ENCODE data around the gene SPOP. TPM values are rescaled to one million over a fixed set of nuclear protein-coding genes. Genes with fewer than 3 reads are reported as not detected.
A peak's percentile ranks its signal among the peaks of the same experiment; 100 is the strongest.

The SPOP gene
- total RNA-seq, 1 experiment from 2014 or later: 16.1 TPM

DNA sequence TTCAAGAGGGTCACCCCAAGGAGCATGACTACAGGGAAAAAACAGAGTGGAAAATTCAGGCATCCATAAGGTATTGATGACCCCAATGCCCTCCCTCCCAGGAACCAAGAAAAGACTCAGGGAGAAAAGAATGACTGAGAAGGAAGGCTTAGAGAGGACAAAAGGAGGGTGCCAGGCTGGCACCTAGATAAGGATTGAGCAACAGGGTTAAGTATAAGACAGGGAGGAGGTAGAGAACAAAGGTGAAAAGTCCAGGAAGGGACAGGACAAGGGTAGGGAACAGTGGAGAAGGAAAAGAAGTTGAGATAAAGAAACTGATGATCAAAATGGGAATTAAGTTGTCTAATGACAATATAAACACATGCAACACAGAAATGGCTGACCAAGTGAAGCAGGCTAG lies 27.4 kb upstream of the SPOP start:
- H3K4me3 ChIP-seq (ENCODE audit: insufficient read depth, low read depth, low read length): no peak overlapping the region
- H3K36me3 ChIP-seq (replicated peaks; ENCODE audit: control insufficient read depth, insufficient read depth, low read length): peaks cover 29% of the 10 kb centered on the region
- no peaks in the 10 kb centered on the region for H3K27me3 ChIP-seq (ENCODE audit: control insufficient read depth, insufficient read depth, low read length)
- no peak for DNase-seq

DNA sequence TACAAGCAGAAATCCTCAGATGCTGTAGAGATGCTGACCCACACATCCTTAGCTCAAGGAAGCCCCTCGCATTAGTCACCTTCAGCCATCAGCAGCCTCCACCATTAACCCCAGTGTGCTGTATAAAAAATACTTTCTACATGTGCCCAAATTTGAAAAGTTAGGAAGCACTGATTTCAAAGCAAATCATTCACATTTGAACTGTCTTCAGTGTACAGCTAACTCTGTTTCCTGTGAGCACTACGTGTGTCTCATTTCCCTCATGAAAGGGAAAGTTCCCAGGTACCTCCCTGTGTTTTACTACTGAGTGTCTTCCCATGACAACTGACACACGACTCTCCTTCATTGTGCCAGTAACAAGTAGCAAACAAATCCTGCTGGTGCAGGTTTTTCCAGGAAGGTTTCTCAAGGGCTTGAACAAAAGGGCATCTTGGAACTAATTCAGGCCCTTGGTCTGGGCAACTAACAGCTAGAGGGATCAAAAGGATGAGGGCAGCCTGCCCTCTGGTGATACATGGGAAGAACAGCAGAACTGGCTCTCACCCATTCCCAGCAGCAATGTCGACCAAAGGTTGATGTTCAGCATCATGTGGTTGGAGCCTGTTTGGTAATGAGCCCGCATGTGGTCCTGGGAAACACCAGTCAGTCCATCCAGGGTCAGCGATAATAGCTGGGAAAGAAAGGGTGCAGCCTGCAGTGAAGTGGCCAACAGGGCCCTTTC lies 25.8 kb upstream of the SPOP start:
- peaks cover 29% of the 10 kb centered on the region for H3K36me3 ChIP-seq (replicated peaks; ENCODE audit: control insufficient read depth, insufficient read depth, low read length)
- H3K4me3 ChIP-seq (ENCODE audit: insufficient read depth, low read depth, low read length): no peak overlapping the region
- DNase-seq: peak; percentile 63
- H3K27me3 ChIP-seq (ENCODE audit: control insufficient read depth, insufficient read depth, low read length): no peaks in the 10 kb centered on the region

DNA sequence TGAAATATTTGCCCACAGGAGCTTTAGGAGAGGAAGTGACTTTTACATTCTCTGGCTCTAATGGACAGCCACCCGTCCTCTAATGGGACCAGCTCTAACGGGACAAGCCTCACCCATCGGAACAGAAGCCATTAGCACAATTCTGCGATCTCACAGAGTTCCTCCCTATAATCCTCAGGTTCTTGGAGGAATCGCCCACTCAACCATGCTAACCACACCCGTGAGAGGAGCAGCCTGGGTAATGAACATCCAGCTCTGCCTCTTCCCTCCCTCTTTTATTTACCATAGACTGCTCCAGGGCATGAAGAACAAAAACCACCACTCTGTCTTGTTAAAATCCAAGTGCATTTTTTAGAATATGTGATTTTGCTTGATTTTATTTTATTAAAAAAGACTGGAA lies 23.1 kb upstream of the SPOP start:
- no peak for DNase-seq
- Histone ChIP-seq H3K36me3 (replicated peaks; ENCODE audit: control insufficient read depth, insufficient read depth, low read length) (peaks cover 29% of the 10 kb centered on the region), H3K4me3 (ENCODE audit: insufficient read depth, low read depth, low read length) (no peak overlapping the region), H3K27me3 (ENCODE audit: control insufficient read depth, insufficient read depth, low read length) (no peaks in the 10 kb centered on the region)

DNA sequence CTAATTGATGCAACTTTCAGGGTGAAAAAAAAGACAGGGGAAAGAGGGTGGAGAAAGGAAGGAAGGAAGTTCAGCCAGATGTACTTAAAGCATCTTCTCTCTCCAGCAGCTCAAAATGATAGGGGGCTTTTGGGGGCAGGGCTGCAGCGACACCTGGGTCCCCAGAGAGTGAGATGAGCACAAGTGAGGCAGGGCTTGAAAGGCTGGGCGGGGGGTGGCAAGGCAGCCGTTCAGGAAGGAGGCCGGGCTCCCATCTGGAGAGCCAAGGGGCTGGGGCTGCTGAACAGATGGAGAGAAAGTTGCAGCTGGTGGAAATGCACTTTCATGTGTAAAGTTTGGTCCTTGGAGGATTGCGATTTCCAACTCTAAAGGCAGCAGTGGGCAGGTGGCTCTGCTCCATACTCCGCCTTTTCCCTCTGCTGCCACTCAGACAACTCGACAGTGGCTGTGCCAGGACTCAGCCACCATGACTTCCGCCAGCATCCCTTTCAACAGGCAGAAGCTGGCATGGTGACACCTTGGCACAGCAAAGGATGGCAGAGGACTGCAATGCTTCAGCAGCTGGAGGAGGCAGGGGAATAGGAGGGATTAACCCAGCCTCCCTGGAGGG lies 22.2 kb upstream of the SPOP start:
- Histone ChIP-seq H3K36me3 (replicated peaks; ENCODE audit: control insufficient read depth, insufficient read depth, low read length) (peaks cover 26% of the 10 kb centered on the region), H3K27me3 (ENCODE audit: control insufficient read depth, insufficient read depth, low read length) (no peaks in the 10 kb centered on the region), H3K4me3 (ENCODE audit: insufficient read depth, low read depth, low read length) (no peak overlapping the region)
- no peak for DNase-seq

DNA sequence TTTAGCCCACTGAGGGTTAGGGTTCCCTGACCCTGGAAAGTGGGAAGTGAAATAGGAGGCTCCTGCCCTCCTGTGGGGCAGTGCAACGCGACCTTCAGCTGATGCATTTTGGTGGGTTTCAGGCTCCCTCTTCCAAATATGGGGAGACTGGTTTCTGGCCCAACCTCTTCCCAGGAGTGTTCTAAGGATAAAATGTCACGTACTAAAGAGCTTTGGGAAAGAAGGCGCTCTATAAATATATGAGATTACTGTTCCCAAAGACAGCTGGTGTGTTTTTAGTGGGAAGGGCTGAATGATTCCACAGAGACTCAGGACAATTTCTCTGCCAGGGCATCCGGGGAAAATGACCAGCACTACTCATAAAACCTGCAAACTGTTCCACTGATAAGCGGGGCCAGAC lies 20.1 kb upstream of the SPOP start:
- Histone ChIP-seq H3K36me3 (replicated peaks; ENCODE audit: control insufficient read depth, insufficient read depth, low read length) (peaks cover 11% of the 10 kb centered on the region), H3K4me3 (ENCODE audit: insufficient read depth, low read depth, low read length) (no peak overlapping the region), H3K27me3 (ENCODE audit: control insufficient read depth, insufficient read depth, low read length) (no peaks in the 10 kb centered on the region)
- no peak for DNase-seq

DNA sequence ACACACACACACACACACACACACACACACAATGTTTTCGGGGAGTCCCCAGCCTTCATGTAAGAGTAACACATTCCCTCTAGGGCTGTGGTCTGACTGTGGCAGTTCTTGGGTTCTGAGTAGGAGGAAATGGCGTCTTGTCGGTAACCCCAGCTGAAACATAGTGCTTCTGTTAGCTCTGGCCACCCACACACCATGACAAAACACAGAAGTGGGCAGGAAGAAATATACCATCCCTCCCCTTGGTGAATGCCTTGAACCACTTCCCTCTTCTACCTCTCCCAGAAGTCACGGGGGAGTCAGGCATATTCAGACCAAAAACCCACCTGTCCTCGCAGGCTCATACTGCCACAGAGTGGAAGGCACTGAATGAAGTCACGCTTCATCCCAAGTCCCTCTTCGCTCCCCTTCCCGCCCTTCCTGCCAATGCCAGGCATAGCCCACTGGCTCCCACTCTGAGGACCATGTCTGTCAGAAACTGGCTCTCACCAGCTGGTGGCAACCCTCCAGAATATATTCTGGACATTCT lies 18.4 kb upstream of the SPOP start:
- no peak for DNase-seq
- Histone ChIP-seq H3K27me3 (ENCODE audit: control insufficient read depth, insufficient read depth, low read length) (no peaks in the 10 kb centered on the region), H3K4me3 (ENCODE audit: insufficient read depth, low read depth, low read length) (no peak overlapping the region), H3K36me3 (replicated peaks; ENCODE audit: control insufficient read depth, insufficient read depth, low read length) (no peaks in the 10 kb centered on the region; the same call in 1 of the 2 replicates)

DNA sequence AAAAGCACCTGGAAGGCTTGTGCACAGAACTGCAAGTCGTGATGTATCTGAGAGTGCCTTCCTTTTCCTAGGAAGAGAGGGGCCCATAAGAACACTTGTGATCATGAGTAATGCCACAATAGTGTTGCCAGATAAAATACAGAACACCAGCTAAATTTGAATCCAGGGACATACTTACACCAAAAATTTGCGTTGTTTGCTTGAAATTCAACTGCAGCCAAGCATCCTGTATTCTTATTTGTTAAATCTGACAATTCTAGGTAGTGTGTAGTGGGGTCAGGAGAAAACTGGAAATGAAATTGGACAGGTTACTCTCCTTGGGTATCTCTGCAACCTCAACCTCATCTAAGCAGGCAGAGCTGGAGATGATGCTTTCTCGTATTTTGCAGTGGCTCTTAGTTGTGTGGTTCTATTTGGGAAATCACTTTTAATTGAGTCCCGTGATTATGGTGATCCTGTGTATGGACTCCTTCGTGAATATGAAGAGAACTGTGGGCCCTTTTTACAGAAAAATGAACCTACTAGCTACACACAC lies 17.9 kb upstream of the SPOP start:
- no peaks in the 10 kb centered on the region; the same call in 1 of the 2 replicates for H3K36me3 ChIP-seq (replicated peaks; ENCODE audit: control insufficient read depth, insufficient read depth, low read length)
- H3K4me3 ChIP-seq (ENCODE audit: insufficient read depth, low read depth, low read length): no peak overlapping the region
- no peaks in the 10 kb centered on the region for H3K27me3 ChIP-seq (ENCODE audit: control insufficient read depth, insufficient read depth, low read length)
- DNase-seq: no peak

DNA sequence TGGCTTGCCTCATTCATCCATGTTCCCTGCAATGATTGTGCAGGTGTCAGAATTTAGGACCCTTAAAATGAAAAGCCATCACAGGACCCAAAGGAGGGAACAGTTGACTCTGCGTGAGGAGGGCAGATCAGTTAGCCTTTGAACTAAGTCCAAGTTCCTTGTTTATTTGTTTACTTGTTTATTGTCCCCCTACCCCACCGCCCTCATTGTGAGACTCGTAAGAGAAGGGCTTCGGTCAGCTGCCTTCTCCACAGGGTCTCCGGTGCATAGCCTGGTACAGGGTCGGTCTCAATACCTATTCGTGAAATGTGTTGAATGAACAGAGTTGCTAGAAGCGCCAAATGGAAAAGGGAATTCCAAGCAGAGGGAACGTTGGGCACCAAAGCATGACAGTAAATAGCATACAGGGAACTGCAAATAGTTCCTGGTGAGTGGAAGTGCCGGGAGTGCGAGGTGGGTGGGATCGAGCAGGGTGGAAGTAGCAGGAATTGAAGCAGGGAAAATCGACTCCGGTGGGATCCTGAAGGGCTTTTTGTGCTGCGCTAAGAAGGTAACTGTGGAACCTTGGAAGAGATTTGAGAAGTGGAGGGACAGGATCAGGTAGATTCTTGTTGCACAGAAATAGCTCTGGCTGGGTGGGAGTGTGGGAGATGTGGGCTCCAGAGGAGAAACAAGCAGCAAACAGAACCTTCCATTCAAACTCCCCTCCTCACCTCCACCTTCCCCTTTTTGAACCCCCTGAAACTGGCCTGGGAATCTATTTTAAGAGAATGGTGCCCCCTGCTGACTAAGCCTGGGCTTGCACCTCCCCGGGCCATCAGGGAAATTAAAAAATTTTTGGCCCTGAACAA lies 17.2 kb upstream of the SPOP start:
- peak; percentile 84 for DNase-seq
- H3K4me3 ChIP-seq (ENCODE audit: insufficient read depth, low read depth, low read length): peak overlapping the region; percentile 4; the same call in 1 of the 2 replicates

DNA sequence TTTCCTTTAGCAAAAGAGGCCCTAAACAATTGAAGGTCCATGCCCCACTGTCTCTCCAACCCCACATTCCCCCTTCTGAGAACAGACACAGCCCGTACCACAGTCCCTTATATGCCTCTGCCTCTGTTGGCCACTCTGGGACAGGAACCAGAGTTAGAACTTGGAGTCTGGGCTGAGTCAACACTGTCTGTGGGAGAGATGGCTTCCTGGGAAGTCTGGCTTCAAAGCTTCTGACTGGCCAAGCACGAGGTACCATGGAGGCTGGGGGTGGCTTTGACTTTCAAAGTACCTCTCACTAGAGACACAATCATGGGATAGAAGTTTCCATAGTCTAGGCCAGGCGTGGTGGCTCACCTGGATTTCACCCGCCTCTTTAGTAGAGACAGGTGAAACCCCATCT lies 14.9 kb upstream of the SPOP start:
- no peak overlapping the region for H3K4me3 ChIP-seq (ENCODE audit: insufficient read depth, low read depth, low read length)
- no peak for DNase-seq
- H3K27me3 ChIP-seq (ENCODE audit: control insufficient read depth, insufficient read depth, low read length): no peaks in the 10 kb centered on the region
- H3K36me3 ChIP-seq (replicated peaks; ENCODE audit: control insufficient read depth, insufficient read depth, low read length): no peaks in the 10 kb centered on the region

More for the DNA sequence above, 17.2 kb upstream of the SPOP start:
- Histone ChIP-seq H3K27me3 (ENCODE audit: control insufficient read depth, insufficient read depth, low read length) (no peaks in the 10 kb centered on the region), H3K36me3 (replicated peaks; ENCODE audit: control insufficient read depth, insufficient read depth, low read length) (no peaks in the 10 kb centered on the region; the same call in 1 of the 2 replicates)

DNA sequence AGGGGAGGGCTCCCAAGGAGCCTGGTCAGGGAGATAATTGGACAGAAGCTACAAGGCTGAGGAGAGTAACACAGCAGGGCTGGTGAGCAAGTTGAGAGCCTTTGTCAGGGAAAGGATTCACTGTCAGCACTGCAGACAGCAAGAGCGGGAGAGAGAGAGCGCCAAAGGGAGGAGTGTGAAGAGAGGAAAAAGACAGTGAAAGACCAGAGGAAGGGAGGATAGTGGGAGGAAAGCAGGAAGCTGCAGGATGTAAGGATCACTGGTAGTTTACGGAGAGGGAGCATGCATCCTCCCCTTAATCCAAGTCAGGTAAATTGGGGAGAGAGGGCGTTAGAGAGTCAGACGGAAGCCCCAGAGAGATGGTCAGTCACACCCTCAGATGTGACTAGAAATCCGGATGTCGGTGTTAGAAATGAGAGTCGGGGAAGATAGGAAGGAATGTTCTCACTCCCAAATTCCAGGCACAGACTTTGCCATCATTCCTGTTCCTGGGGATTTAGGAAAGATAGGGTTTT lies 13.8 kb upstream of the SPOP start:
- Histone ChIP-seq H3K4me3 (ENCODE audit: insufficient read depth, low read depth, low read length) (no peak overlapping the region), H3K27me3 (ENCODE audit: control insufficient read depth, insufficient read depth, low read length) (no peaks in the 10 kb centered on the region), H3K36me3 (replicated peaks; ENCODE audit: control insufficient read depth, insufficient read depth, low read length) (no peaks in the 10 kb centered on the region)
- peak; percentile 78 for DNase-seq

DNA sequence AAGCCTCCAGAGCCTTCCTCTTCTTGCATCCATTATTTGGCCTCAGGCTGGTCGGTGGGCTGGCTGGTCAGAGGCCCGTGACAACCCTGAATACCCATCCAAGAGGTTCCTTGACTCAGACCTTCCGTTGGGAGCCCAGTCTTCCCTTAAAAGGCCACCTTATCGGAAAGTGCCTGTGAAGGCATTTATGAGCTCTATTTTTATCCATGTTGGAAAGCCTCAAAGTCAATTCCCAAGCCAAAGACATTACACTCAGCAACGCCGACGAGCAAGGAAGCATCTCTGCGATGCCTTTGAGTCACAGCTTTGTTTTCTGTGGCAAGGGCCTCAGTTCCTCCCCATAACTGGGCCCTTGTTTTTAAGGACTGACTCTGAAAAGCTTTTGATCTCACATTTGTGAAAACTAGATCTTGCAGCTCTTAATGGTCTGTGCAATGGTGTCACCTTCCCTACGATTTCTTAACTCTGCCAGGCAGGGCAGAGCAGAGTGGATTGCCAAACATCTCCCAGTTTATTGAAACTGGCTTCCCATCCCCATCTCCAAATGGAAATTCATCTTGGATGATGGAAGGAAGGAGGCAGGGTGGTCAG lies 13.3 kb upstream of the SPOP start:
- H3K27me3 ChIP-seq (ENCODE audit: control insufficient read depth, insufficient read depth, low read length): no peaks in the 10 kb centered on the region
- H3K36me3 ChIP-seq (replicated peaks; ENCODE audit: control insufficient read depth, insufficient read depth, low read length): no peaks in the 10 kb centered on the region
- no peak overlapping the region for H3K4me3 ChIP-seq (ENCODE audit: insufficient read depth, low read depth, low read length)
- DNase-seq: no peak

DNA sequence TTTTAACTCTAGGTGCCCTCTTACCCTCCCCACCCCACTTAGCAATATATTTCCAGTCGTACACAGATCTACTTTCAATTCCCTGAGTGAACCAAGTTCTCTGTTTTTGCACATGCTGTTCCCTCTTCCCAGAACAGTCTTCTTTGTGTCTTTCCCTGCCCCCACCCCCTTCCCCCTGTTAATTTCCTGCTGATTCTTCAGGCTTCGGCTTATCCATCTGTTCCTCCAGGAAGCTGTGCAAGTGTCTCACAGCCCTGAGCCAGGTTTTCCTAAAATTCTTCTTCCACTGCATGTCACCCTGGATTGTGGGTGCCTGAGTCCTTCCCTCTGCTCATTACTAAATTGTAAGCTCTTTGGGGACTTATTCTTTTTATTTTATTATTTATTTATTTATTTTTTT lies 12.4 kb upstream of the SPOP start:
- no peak for DNase-seq
- no peaks in the 10 kb centered on the region for H3K36me3 ChIP-seq (replicated peaks; ENCODE audit: control insufficient read depth, insufficient read depth, low read length)
- H3K4me3 ChIP-seq (ENCODE audit: insufficient read depth, low read depth, low read length): no peak overlapping the region
- no peaks in the 10 kb centered on the region for H3K27me3 ChIP-seq (ENCODE audit: control insufficient read depth, insufficient read depth, low read length)

DNA sequence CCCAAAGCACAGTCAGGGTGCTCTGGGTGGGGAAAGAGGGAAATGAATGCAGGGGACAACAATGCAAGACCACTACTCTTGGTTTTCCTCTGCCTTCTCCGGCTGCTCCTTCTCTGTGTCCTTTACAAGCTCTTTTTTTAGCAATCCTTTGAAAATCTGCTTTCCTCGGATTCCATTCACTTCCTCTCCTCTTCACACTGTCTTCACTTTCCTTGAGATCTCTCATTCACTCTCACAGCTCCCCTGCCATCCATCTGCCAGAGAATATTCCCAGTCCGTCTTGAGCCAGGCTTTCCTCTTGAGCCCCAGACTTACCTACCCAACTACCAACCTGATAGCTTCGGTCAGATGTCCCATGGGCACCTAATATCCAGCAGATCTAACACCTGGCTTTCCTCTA lies 11.0 kb upstream of the SPOP start:
- no peak for DNase-seq
- H3K27me3 ChIP-seq (ENCODE audit: control insufficient read depth, insufficient read depth, low read length): no peaks in the 10 kb centered on the region

DNA sequence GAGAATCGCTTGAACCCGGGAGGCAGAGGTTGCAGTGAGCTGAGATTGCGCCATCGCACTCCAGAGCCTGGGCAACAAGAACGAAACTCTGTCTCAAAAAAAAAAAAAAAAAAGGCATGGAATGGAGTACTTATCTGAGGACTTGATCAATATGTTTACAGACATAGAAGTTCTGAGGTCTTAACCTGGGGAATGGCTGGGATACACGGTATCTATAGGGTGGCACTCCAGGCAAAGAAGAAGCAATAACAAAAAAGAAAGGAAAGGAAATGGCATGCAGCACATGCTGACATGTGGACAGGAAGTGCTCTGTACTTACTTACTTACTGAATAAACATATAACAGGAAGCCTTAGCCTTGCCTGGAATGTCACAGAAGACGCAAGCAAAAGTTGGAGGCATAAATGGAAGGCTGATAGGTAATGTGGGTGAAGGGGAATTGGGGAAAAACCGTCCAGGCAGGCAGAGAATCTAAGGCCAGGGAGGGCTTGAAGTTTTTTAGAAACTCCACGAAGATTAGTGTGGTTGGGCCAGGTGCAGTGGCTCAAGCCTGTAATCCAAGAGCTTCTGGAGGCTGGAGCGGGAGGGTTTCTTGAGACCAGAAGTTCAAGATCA lies 10.1 kb upstream of the SPOP start:
- DNase-seq: no peak
- no peak overlapping the region for H3K4me3 ChIP-seq (ENCODE audit: insufficient read depth, low read depth, low read length)
- no peaks in the 10 kb centered on the region for H3K36me3 ChIP-seq (replicated peaks; ENCODE audit: control insufficient read depth, insufficient read depth, low read length)
- H3K27me3 ChIP-seq (ENCODE audit: control insufficient read depth, insufficient read depth, low read length): no peaks in the 10 kb centered on the region

More for the DNA sequence above, 11.0 kb upstream of the SPOP start:
- Histone ChIP-seq H3K4me3 (ENCODE audit: insufficient read depth, low read depth, low read length) (no peak overlapping the region), H3K36me3 (replicated peaks; ENCODE audit: control insufficient read depth, insufficient read depth, low read length) (no peaks in the 10 kb centered on the region)

Measured in H7 (cell line).